Neural crest cell (in vitro differentiated cells): ENCODE measurements around the gene LGALS7. TPM values are rescaled to one million over a fixed set of nuclear protein-coding genes. Genes with fewer than 3 reads are reported as not detected.
"Not testable (repeated sequence)": the region's sequence is repeated elsewhere in the genome, so short reads cannot be mapped to it uniquely, and the experiment has no call there.

Experiments used
- DNase-seq: peaks from one replicate; pipeline ENCODE4 v3.0.0; 2021; ENCODE audit warnings: low read depth, mixed read lengths, low spot score
- H3K27ac Mint-ChIP-seq: one replicate; pipeline ENCODE4 v1.8.0; 2021; ENCODE audit warnings: mild to moderate bottlenecking, mixed read lengths; ENCODE audit not compliant: unreplicated experiment
- H3K27me3 Mint-ChIP-seq: 2 replicates; pipeline ENCODE4 v1.8.0; 2021; ENCODE audit warnings: low read depth, mild to moderate bottlenecking, mixed read lengths
- H3K36me3 Mint-ChIP-seq: 2 replicates; pipeline ENCODE4 v1.8.0; 2021; ENCODE audit warnings: low read depth, mild to moderate bottlenecking, mixed read lengths
- H3K4me1 Mint-ChIP-seq: 2 replicates; pipeline ENCODE4 v1.8.0; 2021; ENCODE audit warnings: mixed read lengths
- H3K4me3 Mint-ChIP-seq: one replicate; pipeline ENCODE4 v1.8.0; 2021; ENCODE audit warnings: mild to moderate bottlenecking, mixed read lengths
- H3K9me3 Mint-ChIP-seq: 2 replicates; pipeline ENCODE4 v1.8.0; 2021; ENCODE audit warnings: mixed read lengths
- CTCF ChIP-seq: fragments of 200-600 bp; sonication (generic); conservative IDR thresholded peaks from 2 replicates; pipeline ENCODE4 v1.5.0; 2021; ENCODE audit warnings: antibody characterized with exemption, mild to moderate bottlenecking
- total RNA-seq: library from RNA; stranded (reverse); gene quantifications from 2 replicates; pipeline ENCODE4 v1.2.1, GENCODE V29; 2021

LGALS7 gene
- total RNA-seq, 1 donor from 2014 or later: not detected

DNA sequence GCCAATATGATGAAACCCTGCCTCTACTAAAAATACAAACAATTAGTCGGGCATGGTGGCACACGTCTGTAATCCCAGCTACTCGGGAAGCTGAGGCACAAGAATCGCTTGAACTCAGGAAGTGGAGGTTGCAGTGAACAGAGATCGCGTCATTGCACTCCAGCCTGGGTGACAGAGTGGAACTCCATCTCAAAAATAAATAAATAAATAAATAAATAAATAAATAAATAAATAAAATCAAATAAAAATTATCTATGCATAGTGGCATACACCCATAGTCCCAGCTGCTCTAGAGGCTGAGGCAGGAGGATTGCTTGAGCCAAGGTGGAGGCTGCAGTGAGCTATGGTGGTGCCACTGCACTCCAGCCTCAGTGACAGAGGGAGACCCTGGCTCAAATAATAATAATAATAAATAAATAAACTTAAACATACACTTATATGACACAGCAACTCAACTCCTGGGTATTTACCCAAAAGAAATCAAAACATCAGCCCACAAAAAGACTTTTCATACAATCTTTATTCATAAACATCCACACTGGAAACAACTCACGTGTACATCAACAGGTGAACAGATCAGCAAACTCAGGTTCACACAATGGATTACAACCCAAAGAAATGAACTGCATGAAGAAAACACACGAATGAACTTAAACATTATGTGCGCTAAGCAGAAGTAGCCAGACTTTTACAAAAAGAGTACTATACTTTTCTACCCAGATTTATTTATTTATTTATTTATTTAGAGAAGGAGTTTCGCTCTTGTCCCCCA is 6.9 kb downstream of the LGALS7 start:
- Mint-ChIP-seq H3K9me3 (no peaks in the 10 kb centered on the region), H3K27me3 (no peaks in the 10 kb centered on the region), H3K4me3 (no peak overlapping the region), H3K36me3 (no peaks in the 10 kb centered on the region), H3K4me1 (peaks cover 4% of the 10 kb centered on the region), H3K27ac (no peak overlapping the region)
- no peak for DNase-seq
- TF ChIP-seq CTCF: no peak

DNA sequence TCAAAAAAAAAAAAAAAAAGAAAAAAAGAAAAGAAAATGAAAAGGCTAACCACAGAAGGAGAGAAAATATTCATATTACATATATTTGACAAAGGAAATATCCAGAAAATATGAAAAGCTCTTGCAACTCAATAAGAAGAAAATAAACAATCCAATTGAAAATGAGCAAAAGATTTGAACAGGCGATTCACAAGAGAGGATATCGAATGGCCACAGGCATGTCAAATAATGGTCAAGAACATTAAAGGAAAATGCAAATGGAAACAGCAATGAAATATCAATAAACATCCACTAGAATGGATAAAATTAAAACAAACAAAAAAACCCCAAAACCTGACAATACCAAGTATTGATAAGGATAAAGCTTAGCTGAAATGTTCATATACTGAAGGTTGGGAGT is 8.1 kb downstream of the LGALS7 start:
- TF ChIP-seq CTCF: no peak
- H3K4me3 Mint-ChIP-seq: no peak overlapping the region
- H3K27me3 Mint-ChIP-seq: no peaks in the 10 kb centered on the region
- H3K36me3 Mint-ChIP-seq: no peaks in the 10 kb centered on the region
- peaks cover 4% of the 10 kb centered on the region for H3K4me1 Mint-ChIP-seq
- DNase-seq: no peak
- H3K9me3 Mint-ChIP-seq: no peaks in the 10 kb centered on the region
- H3K27ac Mint-ChIP-seq: no peak overlapping the region

DNA sequence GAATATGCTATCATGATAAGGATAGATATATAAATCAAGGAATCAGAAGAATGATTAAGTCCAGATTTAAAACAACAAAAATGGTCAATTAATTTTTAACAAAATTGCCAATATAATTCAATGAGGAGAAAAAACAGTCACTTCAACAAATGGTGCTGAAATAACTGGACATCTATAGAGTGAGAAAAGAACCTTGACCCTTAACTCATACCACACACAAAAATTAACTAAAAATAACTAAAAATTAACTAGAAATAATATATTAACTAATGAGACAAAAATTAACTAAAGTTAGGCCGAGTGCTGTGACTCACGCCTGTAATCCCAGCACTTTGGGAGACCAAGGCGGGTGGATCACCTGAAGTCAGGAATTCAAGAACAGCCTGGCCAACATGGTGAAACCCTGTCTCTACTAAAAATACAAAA is 9.5 kb downstream of the LGALS7 start:
- TF ChIP-seq CTCF: no peak
- no peaks in the 10 kb centered on the region for H3K4me1 Mint-ChIP-seq

DNA sequence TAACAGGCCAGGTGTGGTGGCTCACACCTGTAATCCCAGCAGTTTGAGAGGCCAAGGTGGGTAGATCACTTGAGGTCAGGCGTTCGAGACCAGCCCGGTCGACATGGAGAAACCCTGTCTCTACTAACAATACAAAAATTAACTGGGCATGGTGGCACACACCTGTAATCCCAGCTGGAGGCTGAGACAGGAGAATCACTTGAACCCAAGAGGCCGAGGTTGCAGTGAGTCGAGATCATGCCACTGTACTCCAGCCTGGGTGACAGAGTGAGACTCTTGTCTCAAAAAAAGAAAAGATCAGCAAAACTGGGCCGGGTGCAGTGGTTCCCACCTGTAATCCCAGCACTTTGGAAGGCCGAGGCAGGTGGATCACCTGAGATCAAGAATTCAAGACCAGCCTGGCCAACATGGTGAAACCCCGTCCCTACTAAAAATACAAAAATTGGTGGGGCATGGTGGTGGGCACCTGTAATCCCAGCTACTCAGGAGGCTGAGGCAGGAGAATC is 11.4 kb downstream of the LGALS7 start:
- not testable (repeated sequence) for H3K27me3 Mint-ChIP-seq, DNase-seq, H3K4me1 Mint-ChIP-seq, H3K27ac Mint-ChIP-seq, H3K9me3 Mint-ChIP-seq, H3K36me3 Mint-ChIP-seq, H3K4me3 Mint-ChIP-seq

More for the DNA sequence above, 9.5 kb downstream of the LGALS7 start:
- H3K27ac Mint-ChIP-seq: no peak overlapping the region
- no peaks in the 10 kb centered on the region for H3K27me3 Mint-ChIP-seq
- H3K9me3 Mint-ChIP-seq: no peaks in the 10 kb centered on the region
- H3K36me3 Mint-ChIP-seq: no peaks in the 10 kb centered on the region
- H3K4me3 Mint-ChIP-seq: no peak overlapping the region
- no peak for DNase-seq

DNA sequence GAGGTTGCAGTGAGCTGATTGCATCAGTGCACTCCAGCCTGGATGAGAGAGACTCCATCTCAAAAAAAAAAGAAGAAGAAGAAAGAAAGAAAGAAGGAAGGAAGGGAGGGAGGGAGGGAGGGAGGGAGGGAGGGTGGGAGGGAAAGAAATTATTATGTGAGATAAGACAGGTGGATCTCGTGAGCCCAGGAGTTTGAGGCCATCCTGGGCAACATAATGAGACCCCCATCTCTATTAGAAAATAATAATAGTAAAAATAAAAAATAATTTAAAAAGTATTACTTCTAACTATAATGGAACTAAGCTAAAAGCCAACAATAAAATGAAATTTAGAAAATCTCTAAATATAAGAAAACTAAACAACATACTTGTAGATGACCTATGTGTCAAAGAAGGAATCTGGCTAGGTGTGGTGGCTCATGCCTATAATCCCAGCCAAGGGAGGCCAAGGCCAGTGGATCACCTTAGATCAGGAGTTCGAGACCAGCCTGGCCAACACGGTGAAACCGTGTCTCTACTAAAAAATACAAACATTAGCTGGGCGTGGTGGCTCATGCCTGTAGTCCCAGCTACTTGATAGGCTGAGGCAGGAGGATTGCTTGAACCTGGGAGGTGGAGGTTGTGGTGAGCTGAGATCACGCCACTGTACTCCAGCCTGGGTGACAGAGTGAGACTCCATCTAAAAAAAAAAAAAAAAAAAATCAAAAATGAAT is 12.4 kb downstream of the LGALS7 start:
- not testable (repeated sequence) for DNase-seq, H3K4me3 Mint-ChIP-seq, H3K9me3 Mint-ChIP-seq, H3K4me1 Mint-ChIP-seq, H3K36me3 Mint-ChIP-seq, H3K27ac Mint-ChIP-seq, H3K27me3 Mint-ChIP-seq

- no peak for DNase-seq
- Mint-ChIP-seq H3K4me3 (no peak overlapping the region), H3K27ac (no peak overlapping the region), H3K9me3 (no peaks in the 10 kb centered on the region), H3K4me1 (no peaks in the 10 kb centered on the region), H3K27me3 (no peaks in the 10 kb centered on the region), H3K36me3 (no peaks in the 10 kb centered on the region)
- no peak for TF ChIP-seq CTCF
Measured at GRCh38 chr19:38759590-38760003, 13.7 kb downstream of the LGALS7 start.

DNA sequence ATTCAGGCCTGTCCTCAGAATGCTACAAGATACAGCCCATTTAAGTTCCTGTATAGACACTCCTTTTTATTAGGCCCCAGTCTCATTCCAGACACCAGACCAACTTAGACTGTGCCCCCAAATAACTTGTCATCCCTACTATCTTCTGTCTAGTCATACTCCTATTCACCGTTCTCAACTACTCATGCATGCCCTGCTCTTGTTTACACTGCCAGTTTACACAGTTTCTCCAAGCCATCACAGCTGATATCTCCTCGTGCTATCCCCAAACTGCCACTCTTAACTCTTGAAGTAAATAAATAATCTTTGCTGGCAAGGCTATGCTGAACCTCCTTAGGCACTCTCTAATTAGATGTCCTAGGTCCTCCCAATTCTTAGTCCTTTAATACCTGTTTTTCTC is 19.1 kb downstream of the LGALS7 start:
- DNase-seq, H3K27ac Mint-ChIP-seq, H3K9me3 Mint-ChIP-seq, H3K4me1 Mint-ChIP-seq, H3K4me3 Mint-ChIP-seq, H3K27me3 Mint-ChIP-seq, H3K36me3 Mint-ChIP-seq: not testable (repeated sequence)

GRCh38 chr19:38753783-38754182 is 19.5 kb downstream of the LGALS7 start:
- H3K36me3 Mint-ChIP-seq, H3K27ac Mint-ChIP-seq, DNase-seq, H3K9me3 Mint-ChIP-seq, H3K4me3 Mint-ChIP-seq, H3K4me1 Mint-ChIP-seq, H3K27me3 Mint-ChIP-seq: not testable (repeated sequence)
